H9 (cell line): ENCODE measurements around the gene GOLGA1. TPM values are rescaled to one million over a fixed set of nuclear protein-coding genes. Genes with fewer than 3 reads are reported as not detected.
"Not testable (repeated sequence)": the region's sequence is repeated elsewhere in the genome, so short reads cannot be mapped to it uniquely, and the experiment has no call there.

ENCODE experiments used
- DNase-seq: peaks from one replicate; pipeline ENCODE4 v3.0.0-alpha.2; 2017
- H2AFZ ChIP-seq: one replicate; pipeline ENCODE4 v1.6.1; 2013; ENCODE audit warnings: mild to moderate bottlenecking, low read length, control low read depth, moderate library complexity
- H2AK5ac ChIP-seq: 2 replicates; pipeline ENCODE4 v1.6.1; 2013; ENCODE audit warnings: low read length, control low read depth, mixed read lengths; ENCODE audit not compliant: insufficient read length
- H2BK120ac ChIP-seq: one replicate; pipeline ENCODE4 v1.6.1; 2013; ENCODE audit warnings: low read depth, mild to moderate bottlenecking, low read length, control low read depth, inconsistent platforms; ENCODE audit not compliant: poor library complexity, severe bottlenecking
- H2BK12ac ChIP-seq: 2 replicates; pipeline ENCODE4 v1.6.1; 2013; ENCODE audit warnings: low read length, control low read depth, mixed read lengths, low read depth; ENCODE audit not compliant: insufficient read length
- H2BK15ac ChIP-seq: 2 replicates; pipeline ENCODE4 v1.6.1; 2013; ENCODE audit warnings: low read depth, low read length, control low read depth
- H2BK20ac ChIP-seq: one replicate; pipeline ENCODE4 v1.6.1; 2013; ENCODE audit warnings: low read depth, mild to moderate bottlenecking, low read length, control low read depth, inconsistent platforms; ENCODE audit not compliant: poor library complexity, severe bottlenecking
- H2BK5ac ChIP-seq: 2 replicates; pipeline ENCODE4 v1.6.1; 2013; ENCODE audit warnings: low read length, control low read depth, mixed read lengths; ENCODE audit not compliant: insufficient read length
- H3K14ac ChIP-seq: 2 replicates; pipeline ENCODE4 v1.6.1; 2013; ENCODE audit warnings: low read length, control low read depth; ENCODE audit not compliant: insufficient read depth
- H3K18ac ChIP-seq: 2 replicates; pipeline ENCODE4 v1.6.1; 2013; ENCODE audit warnings: low read depth, mild to moderate bottlenecking, mixed read lengths, low read length, control low read depth; ENCODE audit not compliant: insufficient read length
- H3K23ac ChIP-seq: 2 replicates; pipeline ENCODE4 v1.6.1; 2013; ENCODE audit warnings: low read length, control low read depth, mixed read lengths, low read depth; ENCODE audit not compliant: insufficient read length
- H3K23me2 ChIP-seq: 2 replicates; pipeline ENCODE4 v1.6.1; 2013; ENCODE audit warnings: low read depth, mild to moderate bottlenecking, mixed read lengths, low read length, control low read depth; ENCODE audit not compliant: insufficient read length, poor library complexity, severe bottlenecking
- H3K27ac ChIP-seq: 2 replicates; pipeline ENCODE4 v1.5.1; 2013; ENCODE audit warnings: low read length, control low read depth, mixed read lengths, low read depth; ENCODE audit not compliant: insufficient read length
- H3K27me3 ChIP-seq: 2 replicates; pipeline ENCODE4 v1.6.1; 2013; ENCODE audit warnings: low read length, control low read depth, inconsistent platforms; ENCODE audit not compliant: insufficient read depth
- H3K4ac ChIP-seq: 2 replicates; pipeline ENCODE4 v1.6.1; 2013; ENCODE audit warnings: low read depth, mild to moderate bottlenecking, control low read depth, inconsistent platforms, low read length, moderate library complexity
- H3K4me1 ChIP-seq: 2 replicates; pipeline ENCODE4 v1.6.1; 2013; ENCODE audit warnings: low read length, control low read depth, inconsistent platforms; ENCODE audit not compliant: insufficient read depth
- H3K4me2 ChIP-seq: 2 replicates; pipeline ENCODE4 v1.6.1; 2013; ENCODE audit warnings: low read length, control low read depth, mixed read lengths; ENCODE audit not compliant: insufficient read length, insufficient read depth
- H3K56ac ChIP-seq: 2 replicates; pipeline ENCODE4 v1.6.1; 2013; ENCODE audit warnings: low read depth, mild to moderate bottlenecking, mixed read lengths, low read length, control low read depth; ENCODE audit not compliant: insufficient read length
- H3K79me1 ChIP-seq: 2 replicates; pipeline ENCODE4 v1.6.1; 2013; ENCODE audit warnings: low read depth, mild to moderate bottlenecking, moderate library complexity, low read length, control low read depth, inconsistent platforms; ENCODE audit not compliant: insufficient read depth, poor library complexity, severe bottlenecking
- H3K79me2 ChIP-seq: 2 replicates; pipeline ENCODE4 v1.6.1; 2013; ENCODE audit warnings: low read length, control low read depth, inconsistent platforms; ENCODE audit not compliant: insufficient read depth
- H3K9ac ChIP-seq: 2 replicates; pipeline ENCODE4 v1.6.1; 2013; ENCODE audit warnings: low read length, control low read depth, mixed read lengths; ENCODE audit not compliant: insufficient read length; ENCODE audit errors: extremely low read depth
- H3K9me3 ChIP-seq: one replicate; pipeline ENCODE4 v1.6.1; 2013; ENCODE audit warnings: low read depth, low read length, inconsistent platforms; ENCODE audit not compliant: control insufficient read depth
- H3T11ph ChIP-seq: one replicate; pipeline ENCODE4 v1.6.1; 2013; ENCODE audit warnings: mild to moderate bottlenecking, low read length, control low read depth, inconsistent platforms
- H4K20me1 ChIP-seq: one replicate; pipeline ENCODE4 v1.6.1; 2013; ENCODE audit not compliant: control insufficient read depth, insufficient read length, insufficient read depth
- H4K5ac ChIP-seq: 2 replicates; pipeline ENCODE4 v1.6.1; 2013; ENCODE audit warnings: low read depth, mild to moderate bottlenecking, mixed read lengths, low read length, control low read depth; ENCODE audit not compliant: insufficient read length
- H4K8ac ChIP-seq: replicated peaks from 2 replicates; pipeline ENCODE4 v1.6.1; 2013; ENCODE audit warnings: low read length, control low read depth, mixed read lengths, low read depth; ENCODE audit not compliant: insufficient read length
- H4K91ac ChIP-seq: 2 replicates; pipeline ENCODE4 v1.6.1; 2013; ENCODE audit warnings: low read depth, mild to moderate bottlenecking, moderate library complexity, mixed read lengths, low read length, control low read depth; ENCODE audit not compliant: insufficient read length
- H3K27ac Mint-ChIP-seq, 3 experiments: 2 replicates in 2 of 3; 3 replicates in 1 of 3; pipeline ENCODE4 v1.8.0; 2020 to 2021; ENCODE audit warnings: mixed read lengths in 3 of 3, mild to moderate bottlenecking in 1 of 3, moderate library complexity in 1 of 3
- H3K27me3 Mint-ChIP-seq: 2 replicates; pipeline ENCODE4 v1.8.0; 2021; ENCODE audit warnings: low read depth, mild to moderate bottlenecking, moderate library complexity, mixed read lengths
- H3K36me3 Mint-ChIP-seq, 3 experiments: 2 replicates in 2 of 3; 3 replicates in 1 of 3; pipeline ENCODE4 v1.8.0; 2020 to 2021; ENCODE audit warnings: low read depth in 3 of 3, mixed read lengths in 3 of 3; ENCODE audit not compliant: insufficient read depth in 1 of 3
- H3K4me1 Mint-ChIP-seq, 2 experiments: 2 replicates each; pipeline ENCODE4 v1.8.0; 2020; ENCODE audit warnings: mixed read lengths in 2 of 2
- H3K4me3 Mint-ChIP-seq, 2 experiments: 2 replicates in 1 of 2; 3 replicates in 1 of 2; pipeline ENCODE4 v1.8.0; 2020 to 2021; ENCODE audit warnings: mild to moderate bottlenecking in 2 of 2, mixed read lengths in 2 of 2, moderate library complexity in 1 of 2
- H3K9me3 Mint-ChIP-seq, 2 experiments: 2 replicates in 1 of 2; 3 replicates in 1 of 2; pipeline ENCODE4 v1.8.0; 2020; ENCODE audit warnings: mild to moderate bottlenecking in 2 of 2, mixed read lengths in 2 of 2, moderate library complexity in 1 of 2
- WGBS: extraction: QIAGEN DNeasy Blood & Tissue Kit; methylation state at CpG from one replicate; pipeline ENCODE4 v1.1.7; 2013; ENCODE audit warnings: missing lambda C conversion rate, low lambda C conversion rate, mixed read lengths; ENCODE audit not compliant: insufficient read length; ENCODE audit errors: extremely low coverage; 5-methylcytosine and 5-hydroxymethylcytosine counted together
- total RNA-seq: library from RNA; stranded (reverse); gene quantifications from 2 replicates; pipeline ENCODE4 v1.2.1, GENCODE V29; 2021
- TF ChIP-seq, protein P1 (sequence below): fragments of 200-600 bp; sonication (generic); conservative IDR thresholded peaks from 3 replicates; pipeline ENCODE4 v1.8.0; 2021; ENCODE audit warnings: antibody characterized with exemption, mild to moderate bottlenecking

The GOLGA1 gene
- total RNA-seq, 1 experiment from 2014 or later = 7.6 TPM

DNA sequence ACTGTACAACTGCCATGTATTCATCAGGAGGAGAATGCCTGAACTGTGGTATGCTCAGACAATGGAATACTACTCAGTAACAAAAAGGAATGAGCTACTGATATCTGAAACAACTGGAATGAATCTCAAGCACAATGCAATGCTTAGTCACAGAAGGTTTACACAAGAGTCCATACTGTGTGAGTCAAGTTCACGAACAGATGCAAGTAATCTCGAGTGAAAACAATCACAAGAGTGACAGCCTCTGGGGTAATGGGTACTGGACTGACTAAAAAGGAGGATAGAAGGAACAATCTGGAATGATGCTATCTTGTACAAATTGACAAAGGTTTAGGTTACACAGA lies 19.5 kb upstream of the GOLGA1 start:
- Histone ChIP-seq H3K79me1 (no peaks in the 10 kb centered on the region), H3K4me2 (no peak overlapping the region), H3K18ac (no peak overlapping the region), H3K27ac (no peak overlapping the region), H3K4ac (no peak overlapping the region), H3K56ac (no peak overlapping the region), H2BK15ac (no peak overlapping the region), H3K23me2 (no peaks in the 10 kb centered on the region), H2AFZ (no peak overlapping the region), H3K9ac (no peak overlapping the region), H4K5ac (no peak overlapping the region), H2BK5ac (no peak overlapping the region), H4K8ac (no peak overlapping the region), H2BK20ac (no peak overlapping the region), H4K91ac (no peak overlapping the region), H2BK12ac (no peak overlapping the region), H3K23ac (no peak overlapping the region), H3T11ph (no peak overlapping the region), H2BK120ac (no peak overlapping the region), H2AK5ac (no peak overlapping the region), H4K20me1 (no peaks in the 10 kb centered on the region), H3K4me1 (no peaks in the 10 kb centered on the region), H3K9me3 (no peaks in the 10 kb centered on the region), H3K79me2 (no peaks in the 10 kb centered on the region), H3K27me3 (no peaks in the 10 kb centered on the region), H3K14ac (no peak overlapping the region)
- DNase-seq = no peak
- H3K4me1 Mint-ChIP-seq = no peaks in the 10 kb centered on the region
- TF ChIP-seq, protein P1, sequence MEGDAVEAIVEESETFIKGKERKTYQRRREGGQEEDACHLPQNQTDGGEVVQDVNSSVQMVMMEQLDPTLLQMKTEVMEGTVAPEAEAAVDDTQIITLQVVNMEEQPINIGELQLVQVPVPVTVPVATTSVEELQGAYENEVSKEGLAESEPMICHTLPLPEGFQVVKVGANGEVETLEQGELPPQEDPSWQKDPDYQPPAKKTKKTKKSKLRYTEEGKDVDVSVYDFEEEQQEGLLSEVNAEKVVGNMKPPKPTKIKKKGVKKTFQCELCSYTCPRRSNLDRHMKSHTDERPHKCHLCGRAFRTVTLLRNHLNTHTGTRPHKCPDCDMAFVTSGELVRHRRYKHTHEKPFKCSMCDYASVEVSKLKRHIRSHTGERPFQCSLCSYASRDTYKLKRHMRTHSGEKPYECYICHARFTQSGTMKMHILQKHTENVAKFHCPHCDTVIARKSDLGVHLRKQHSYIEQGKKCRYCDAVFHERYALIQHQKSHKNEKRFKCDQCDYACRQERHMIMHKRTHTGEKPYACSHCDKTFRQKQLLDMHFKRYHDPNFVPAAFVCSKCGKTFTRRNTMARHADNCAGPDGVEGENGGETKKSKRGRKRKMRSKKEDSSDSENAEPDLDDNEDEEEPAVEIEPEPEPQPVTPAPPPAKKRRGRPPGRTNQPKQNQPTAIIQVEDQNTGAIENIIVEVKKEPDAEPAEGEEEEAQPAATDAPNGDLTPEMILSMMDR = no peak
- no peaks in the 10 kb centered on the region for H3K27me3 Mint-ChIP-seq
- H3K4me3 Mint-ChIP-seq = no peak overlapping the region
- H3K9me3 Mint-ChIP-seq = no peaks in the 10 kb centered on the region; a peak in 2 of 5 replicates
- WGBS = no CpG with 5 or more reads among the region's 2 CpGs
- H3K36me3 Mint-ChIP-seq = peaks cover 0 to 6% (median 2%) of the 10 kb centered on the region in 3 experiments; a peak in 6 of 7 replicates
- H3K27ac Mint-ChIP-seq = no peak overlapping the region

DNA sequence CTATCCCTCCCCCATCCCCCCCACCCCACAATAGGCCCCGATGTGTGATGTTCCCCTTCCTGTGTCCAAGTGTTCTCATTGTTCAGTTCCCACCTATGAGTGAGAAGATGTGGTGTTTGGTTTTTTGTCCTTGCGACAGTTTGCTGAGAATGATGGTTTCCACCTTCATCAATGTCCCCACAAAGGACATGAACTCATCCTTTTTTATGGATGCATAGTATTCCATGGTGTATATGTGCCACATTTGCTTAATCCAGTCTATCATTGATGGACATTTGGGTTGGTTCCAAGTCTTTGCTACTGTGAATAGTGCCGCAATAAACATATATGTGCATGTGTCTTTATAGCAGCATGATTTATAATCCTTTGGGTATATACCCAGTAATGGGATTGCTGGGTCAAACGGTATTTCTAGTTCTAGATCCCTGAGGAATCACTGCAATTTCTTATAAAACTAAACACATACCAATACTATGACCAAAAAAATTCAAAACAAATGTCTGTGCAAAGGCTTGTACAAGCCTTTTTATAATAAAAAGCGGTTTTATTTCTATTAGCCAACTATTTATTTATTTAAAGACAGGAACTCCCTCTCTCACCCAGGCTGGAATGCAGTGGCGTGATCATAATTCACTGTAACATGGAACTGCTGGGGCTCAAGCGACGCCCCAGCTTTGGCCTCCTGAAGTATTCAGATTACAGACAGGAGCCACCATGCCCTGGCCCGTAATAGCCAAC lies 19.0 kb upstream of the GOLGA1 start:
- H3K27ac Mint-ChIP-seq, H4K20me1 ChIP-seq, H4K8ac ChIP-seq, H3K36me3 Mint-ChIP-seq, H3K79me2 ChIP-seq, H3K4me1 ChIP-seq, H2BK15ac ChIP-seq, H3K4me2 ChIP-seq, H3K4me3 Mint-ChIP-seq, H3K27me3 ChIP-seq, H2AFZ ChIP-seq, H3K18ac ChIP-seq, DNase-seq, H4K5ac ChIP-seq, H3K27ac ChIP-seq, H3K27me3 Mint-ChIP-seq, H3K14ac ChIP-seq, H2AK5ac ChIP-seq, H3T11ph ChIP-seq, H3K79me1 ChIP-seq, H4K91ac ChIP-seq, H3K9me3 ChIP-seq, H3K56ac ChIP-seq, H3K23ac ChIP-seq, H3K4ac ChIP-seq, H2BK120ac ChIP-seq, H3K9ac ChIP-seq, H3K4me1 Mint-ChIP-seq, H3K9me3 Mint-ChIP-seq, H2BK5ac ChIP-seq, H3K23me2 ChIP-seq, H2BK12ac ChIP-seq, H2BK20ac ChIP-seq: not testable (repeated sequence)
- WGBS = no CpG with 5 or more reads among the region's 9 CpGs
